ENCODE results near the gene GXYLT2.
"Not testable (repeated sequence)": the region's sequence is repeated elsewhere in the genome, so short reads cannot be mapped to it uniquely, and the experiment has no call there.

The GXYLT2 gene

DNA sequence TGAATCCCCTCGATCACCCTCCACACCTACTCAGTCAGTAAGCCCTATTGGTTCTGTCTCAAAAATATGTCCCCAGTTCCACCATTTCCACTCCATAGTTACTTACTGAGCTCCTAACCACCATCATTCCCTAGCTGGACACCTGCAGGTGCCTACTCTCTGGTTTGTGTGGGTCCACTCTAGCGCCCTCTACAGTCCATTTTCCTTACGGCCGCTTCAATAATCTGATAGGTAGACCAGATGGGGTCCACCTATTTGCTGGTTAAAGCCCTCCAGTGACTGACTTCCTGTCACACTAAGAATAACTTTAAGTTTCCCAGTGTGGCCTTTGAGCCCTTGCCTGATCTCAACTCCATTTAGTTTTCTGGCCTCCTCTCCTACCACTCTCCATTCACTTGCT lies 5.0 kb downstream of the GXYLT2 start:
- no peak for ATAC-seq

GRCh38 chr3:72894976-72895552 lies 7.2 kb downstream of the GXYLT2 start:
- no peak for ATAC-seq

- no peak for ATAC-seq
Observed at GRCh38 chr3:72896996-72897757, 9.3 kb downstream of the GXYLT2 start.

- no peak for ATAC-seq
Observed at GRCh38 chr3:72897758-72898007, 9.8 kb downstream of the GXYLT2 start.

DNA sequence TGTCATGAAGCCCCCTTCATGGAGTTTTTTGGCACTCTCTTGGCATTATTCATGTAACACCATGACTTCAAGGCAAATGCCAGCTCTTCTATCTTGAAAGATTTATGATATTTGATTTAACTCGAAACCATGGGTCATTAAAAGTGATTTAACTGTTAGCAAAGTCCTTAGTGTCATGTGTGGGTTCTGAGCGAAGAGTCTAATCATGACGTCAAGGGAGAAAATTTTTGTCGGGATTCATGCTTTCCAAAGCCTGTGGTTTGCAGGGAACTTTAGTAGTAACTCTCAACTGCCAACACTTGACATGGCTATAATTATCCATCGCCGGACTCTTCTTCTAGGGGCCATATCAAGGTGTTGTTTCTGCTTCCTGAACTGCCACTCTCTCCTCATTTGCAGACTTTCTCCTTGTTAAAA lies 11.5 kb downstream of the GXYLT2 start:
- ATAC-seq, result no peak

DNA sequence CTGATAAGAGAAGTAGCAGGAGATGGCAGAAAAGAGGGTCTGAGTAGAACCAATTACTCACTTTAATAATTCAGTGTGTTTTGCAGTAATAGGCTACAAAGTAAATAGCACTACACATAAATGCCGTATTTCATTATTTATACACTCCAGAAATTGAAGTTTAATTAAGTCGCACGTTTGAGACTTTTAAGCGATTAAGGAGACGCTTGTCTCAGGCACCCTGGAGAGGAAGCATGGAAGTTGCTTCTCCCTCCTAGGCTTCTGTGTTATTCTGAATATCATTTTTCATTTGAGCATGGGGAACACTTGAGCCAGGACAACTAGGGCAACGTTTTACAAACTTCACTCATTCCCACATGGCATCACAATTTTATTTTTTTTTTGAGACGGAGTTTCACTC lies 12.2 kb downstream of the GXYLT2 start:
- no peak for ATAC-seq

DNA sequence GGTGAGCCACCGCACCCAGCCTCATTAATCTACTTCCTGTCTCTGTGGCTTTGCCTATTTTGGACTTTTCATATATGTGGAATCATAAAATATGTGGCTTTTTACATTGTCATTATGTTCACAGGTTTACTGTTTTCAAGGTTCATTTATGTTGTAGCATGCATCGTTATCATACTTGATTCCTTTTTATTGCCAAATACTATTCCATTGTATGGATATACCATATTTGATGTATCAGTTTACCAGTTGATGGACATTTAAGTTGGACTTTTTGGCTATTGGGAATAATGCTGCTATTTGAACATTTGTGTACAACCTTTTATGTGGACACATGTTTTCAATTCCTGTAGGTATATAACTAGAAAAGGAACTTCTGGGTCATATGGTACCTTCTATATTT lies 14.0 kb downstream of the GXYLT2 start:
- no peak for ATAC-seq

- ATAC-seq, result no peak
Observed at GRCh38 chr3:72903004-72903403, 15.2 kb downstream of the GXYLT2 start.

DNA sequence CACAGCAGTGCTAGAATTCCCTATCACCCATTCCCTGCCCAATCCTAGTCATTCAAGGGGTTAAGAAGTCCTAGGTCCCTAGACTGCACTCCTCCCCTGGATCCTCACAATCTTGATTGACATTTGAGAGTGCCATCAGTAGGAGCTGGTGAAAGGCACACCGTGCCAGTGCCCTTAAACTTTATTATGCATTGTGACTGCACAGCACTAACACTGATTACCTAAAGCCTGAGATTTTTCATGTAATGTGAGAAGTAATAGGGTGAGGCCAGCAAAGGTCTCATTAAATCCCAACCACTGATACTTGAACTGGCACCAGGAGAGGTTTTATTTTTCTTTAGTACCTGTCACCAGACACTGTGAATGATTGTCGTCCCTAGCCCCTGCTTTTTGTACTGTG lies 16.3 kb downstream of the GXYLT2 start:
- ATAC-seq, result no peak

DNA sequence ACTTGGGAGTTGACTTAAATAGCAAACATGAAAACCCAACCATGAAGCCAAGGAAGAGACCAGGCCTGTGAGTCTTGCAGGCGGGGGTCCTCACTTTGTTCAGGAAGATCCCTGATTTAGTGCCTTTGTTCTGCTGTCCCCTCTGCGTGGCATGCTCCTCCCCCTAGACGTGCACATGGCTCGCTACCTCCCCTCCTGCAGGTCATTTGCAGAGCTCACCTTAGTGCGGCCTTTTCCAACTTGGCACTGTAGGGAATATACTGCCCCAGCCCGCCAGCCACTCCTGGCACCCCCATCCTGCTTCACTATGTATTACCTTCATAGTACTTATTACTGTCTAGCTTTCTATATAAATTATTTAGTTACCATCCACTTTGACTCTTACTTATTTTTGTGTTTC lies 18.3 kb downstream of the GXYLT2 start:
- ATAC-seq, result no peak

DNA sequence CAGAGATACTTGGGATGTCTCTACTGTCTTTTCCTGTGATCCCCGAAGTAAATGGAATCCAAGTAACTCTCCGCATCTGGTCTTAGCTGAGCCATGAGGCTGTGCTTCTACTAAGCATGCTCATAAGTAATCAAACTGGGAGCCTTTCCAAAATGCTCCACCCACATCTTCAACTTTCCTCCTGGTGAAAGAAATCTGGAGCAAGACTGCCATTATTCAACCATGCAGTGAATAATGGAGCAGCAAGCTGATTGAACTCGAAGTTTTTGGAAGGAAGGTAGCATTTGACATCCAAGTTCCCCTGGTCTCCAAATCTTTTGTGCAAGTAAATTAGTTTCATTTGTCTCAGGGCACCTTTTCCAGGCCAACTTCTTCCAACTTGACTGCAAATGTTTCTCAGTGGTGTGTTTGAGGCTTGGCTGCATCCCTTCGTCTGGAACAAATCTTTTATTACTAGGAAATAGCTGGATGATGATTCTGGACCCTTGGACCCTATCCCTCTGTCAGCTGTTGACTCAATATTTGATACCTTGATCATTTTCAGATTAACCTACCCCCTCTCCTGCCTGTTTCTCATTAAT lies 19.4 kb downstream of the GXYLT2 start:
- ATAC-seq, result no peak

DNA sequence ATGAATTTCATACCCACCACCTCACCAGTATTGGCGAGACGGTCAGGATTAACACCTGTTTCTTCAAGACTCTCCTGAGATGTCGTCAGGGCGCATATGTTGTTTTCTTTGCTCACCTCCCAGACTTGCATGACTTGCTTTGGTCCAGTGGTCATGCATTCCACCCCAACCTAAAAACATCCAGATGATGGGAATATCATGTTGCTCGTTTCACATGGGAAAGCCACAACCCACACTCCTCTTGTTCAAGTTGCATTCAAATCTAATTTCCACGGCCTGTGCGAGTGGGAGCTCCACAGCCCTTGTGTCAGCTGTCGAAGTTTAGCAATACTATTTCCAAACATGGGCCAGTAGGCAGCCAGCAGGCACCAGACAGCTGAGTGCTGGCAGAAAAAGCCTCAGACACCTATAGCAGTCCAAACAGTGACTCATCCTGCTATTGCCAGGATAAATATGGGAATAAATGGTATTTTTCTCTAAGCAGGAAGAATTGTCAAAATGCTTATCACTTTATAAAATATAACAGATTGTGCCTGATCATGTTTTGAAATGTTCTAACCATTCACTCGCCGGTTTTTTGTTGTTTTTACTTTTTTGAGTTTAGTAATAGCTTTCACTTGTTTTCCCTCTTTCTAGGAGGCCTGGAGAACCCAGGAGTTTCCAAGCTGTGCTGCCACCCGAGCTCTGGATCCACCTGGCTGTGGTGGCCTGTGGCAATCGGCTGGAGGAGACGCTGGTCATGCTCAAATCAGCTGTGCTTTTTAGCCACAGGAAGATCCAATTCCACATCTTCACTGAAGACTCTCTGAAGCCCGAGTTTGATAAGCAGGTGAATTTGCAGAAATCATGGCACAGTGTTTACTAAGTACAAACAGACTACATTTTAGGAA lies 20.1 kb downstream of the GXYLT2 start:
- no peak for ATAC-seq

GRCh38 chr3:72909591-72909990 lies 21.7 kb downstream of the GXYLT2 start:
- ATAC-seq, result no peak

GRCh38 chr3:72912532-72912931 lies 24.7 kb downstream of the GXYLT2 start:
- no peak for ATAC-seq

GRCh38 chr3:72914383-72914782 lies 26.5 kb downstream of the GXYLT2 start:
- no peak for ATAC-seq

GRCh38 chr3:72916250-72916649 lies 28.4 kb downstream of the GXYLT2 start:
- ATAC-seq, result no peak

- no peak for ATAC-seq
Observed at GRCh38 chr3:72919520-72919919, 31.7 kb downstream of the GXYLT2 start.

DNA sequence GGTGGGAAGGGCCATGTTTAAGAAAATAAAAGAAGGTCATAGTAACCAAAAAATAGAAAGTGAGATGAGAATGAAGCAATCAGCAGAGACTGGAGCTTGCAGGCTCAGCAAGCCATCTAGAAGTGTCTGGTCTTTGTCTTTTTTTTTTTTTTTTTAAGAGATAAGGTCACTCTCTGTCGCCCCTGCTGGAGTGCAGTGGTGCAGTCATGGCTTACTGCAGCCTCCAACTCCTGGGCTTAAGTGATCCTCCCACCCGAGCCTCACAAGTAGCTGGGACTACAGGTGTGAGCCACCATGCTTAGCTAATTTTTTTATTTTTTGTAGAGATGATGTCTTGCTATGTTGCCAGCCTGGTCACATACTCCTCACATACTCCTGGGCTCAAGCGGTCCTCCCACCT lies 36.2 kb downstream of the GXYLT2 start:
- no peak for ATAC-seq

GRCh38 chr3:72928781-72929735 lies 41.2 kb downstream of the GXYLT2 start:
- not testable (repeated sequence) for ATAC-seq

DNA sequence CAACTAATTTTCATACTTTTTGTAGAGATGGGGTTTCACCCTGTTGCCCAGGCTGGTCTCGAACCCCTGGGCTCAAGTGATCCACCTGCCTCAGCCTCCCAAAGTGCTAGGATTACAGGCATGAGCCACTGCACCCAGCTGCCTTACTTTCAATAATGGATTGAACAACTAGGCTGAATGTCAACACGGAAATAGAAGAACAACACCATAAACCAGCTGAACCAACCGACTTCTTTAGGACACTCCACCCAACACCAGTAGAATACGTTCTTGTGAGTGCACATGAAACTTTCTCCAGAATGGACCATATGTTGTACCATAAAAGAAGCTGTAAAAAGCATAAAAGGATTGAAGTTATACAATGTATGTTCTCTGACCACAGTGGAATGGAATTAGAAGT lies 42.9 kb downstream of the GXYLT2 start:
- no peak for ATAC-seq

GRCh38 chr3:72932416-72932815 lies 44.6 kb downstream of the GXYLT2 start:
- no peak for ATAC-seq

- ATAC-seq, result peak; percentile 80 to 89
Observed at GRCh38 chr3:72938471-72939265, 50.8 kb downstream of the GXYLT2 start.
